SW480 (cell line): ENCODE results near the gene CD81.

Source experiments
- DNase-seq: peaks from one replicate; pipeline ENCODE4 v3.0.0-alpha.2; 2016; ENCODE audit warnings: low spot score

CD81 gene

GRCh38 chr11:2421226-2421994, 44.3 kb downstream of the CD81 start:
- no peak for DNase-seq

GRCh38 chr11:2421996-2422395, 44.9 kb downstream of the CD81 start:
- no peak for DNase-seq

GRCh38 chr11:2422461-2423156, 45.5 kb downstream of the CD81 start:
- no peak for DNase-seq

- no peak for DNase-seq
These were observed 46.3 kb downstream of the CD81 start for GRCh38 chr11:2423157-2424025.

- no peak for DNase-seq
These were observed 47.8 kb downstream of the CD81 start for GRCh38 chr11:2424811-2425495.

GRCh38 chr11:2425506-2425905, 48.4 kb downstream of the CD81 start:
- no peak for DNase-seq

GRCh38 chr11:2426221-2426620, 49.1 kb downstream of the CD81 start:
- DNase-seq = no peak

GRCh38 chr11:2426826-2427521, 49.9 kb downstream of the CD81 start:
- DNase-seq = no peak

- DNase-seq = no peak
These were observed 50.7 kb downstream of the CD81 start for GRCh38 chr11:2427721-2428321.

GRCh38 chr11:2428322-2428795, 51.2 kb downstream of the CD81 start:
- DNase-seq = peak; percentile 46

GRCh38 chr11:2431395-2431794, 54.3 kb downstream of the CD81 start:
- DNase-seq = no peak

GRCh38 chr11:2432171-2432621, 55.1 kb downstream of the CD81 start:
- no peak for DNase-seq

GRCh38 chr11:2432628-2433071, 55.5 kb downstream of the CD81 start:
- no peak for DNase-seq

- no peak for DNase-seq
These were observed 56.2 kb downstream of the CD81 start for GRCh38 chr11:2433106-2433925.

- DNase-seq = no peak
These were observed 56.9 kb downstream of the CD81 start for GRCh38 chr11:2434008-2434407.

- DNase-seq = no peak
These were observed 57.6 kb downstream of the CD81 start for GRCh38 chr11:2434506-2435255.

- DNase-seq = no peak
These were observed 58.3 kb downstream of the CD81 start for GRCh38 chr11:2435288-2436012.

- no peak for DNase-seq
These were observed 59.0 kb downstream of the CD81 start for GRCh38 chr11:2436013-2436520.
